VCaP (cell line): Measurements from ENCODE around the gene IRS1.

Experiments
- H3K27ac ChIP-seq: fragments of 450-650 bp; 2 replicates; pipeline ENCODE4 v1.5.1; 2017
- CTCF ChIP-seq: fragments of 450-650 bp; conservative IDR thresholded peaks from 2 replicates; pipeline ENCODE4 v1.5.1; 2017; ENCODE audit warnings: mild to moderate bottlenecking, moderate library complexity

Gene IRS1

GRCh38 chr2:226692521-226693126 is 107.0 kb downstream of the IRS1 start:
- no peak for TF ChIP-seq CTCF
- H3K27ac ChIP-seq = no peak overlapping the region

- no peak overlapping the region for H3K27ac ChIP-seq
Measured at GRCh38 chr2:226691255-226691654, 108.4 kb downstream of the IRS1 start.

GRCh38 chr2:226690461-226691024 is 109.1 kb downstream of the IRS1 start:
- no peak overlapping the region for H3K27ac ChIP-seq
- TF ChIP-seq CTCF = no peak

More at GRCh38 chr2:226691255-226691654, 108.4 kb downstream of the IRS1 start:
- no peak for TF ChIP-seq CTCF

- H3K27ac ChIP-seq = no peak overlapping the region
- no peak for TF ChIP-seq CTCF
Measured at GRCh38 chr2:226687641-226688253, 111.9 kb downstream of the IRS1 start.

GRCh38 chr2:226684563-226684959 is 115.1 kb downstream of the IRS1 start:
- H3K27ac ChIP-seq = no peak overlapping the region
- TF ChIP-seq CTCF = no peak

GRCh38 chr2:226683944-226684562 is 115.6 kb downstream of the IRS1 start:
- H3K27ac ChIP-seq = no peak overlapping the region
- no peak for TF ChIP-seq CTCF

- no peak overlapping the region for H3K27ac ChIP-seq
- no peak for TF ChIP-seq CTCF
Measured at GRCh38 chr2:226683196-226683595, 116.4 kb downstream of the IRS1 start.
